ENCODE measurements around the gene WDR5.

The WDR5 gene

DNA sequence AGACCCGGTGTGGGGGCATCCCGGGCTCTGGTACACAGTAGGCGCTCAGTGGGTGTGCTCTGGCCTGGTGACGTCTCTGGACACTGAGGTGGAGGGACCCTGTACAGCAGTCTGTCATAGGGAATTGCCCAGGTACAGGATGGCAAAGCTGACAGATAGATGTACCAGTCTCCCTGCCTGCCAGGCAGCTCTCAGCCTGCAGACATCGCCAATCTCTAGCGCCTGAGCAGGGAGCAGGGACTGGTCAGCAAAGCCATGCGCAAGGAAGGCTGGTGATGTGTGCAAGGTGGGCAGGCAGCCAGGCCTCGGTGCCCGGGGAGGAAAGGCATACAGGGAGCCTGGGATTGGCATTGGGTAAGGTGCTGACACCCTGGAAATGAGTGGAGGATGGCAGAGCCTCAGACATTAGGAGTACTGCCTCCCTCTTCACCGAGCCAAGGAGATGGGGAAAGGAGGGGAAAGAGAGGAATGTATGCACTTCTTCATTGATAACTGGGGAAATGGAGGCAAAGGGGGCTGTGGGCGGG lies 34.2 kb upstream of the WDR5 start:
- H3K9me3 ChIP-seq (ENCODE audit: control insufficient read depth, insufficient read depth, low read depth, low read length) = no peaks in the 10 kb centered on the region
- no peak overlapping the region for H3K4me3 ChIP-seq (ENCODE audit: low read depth, low read length)
- no peak for TF ChIP-seq ZNF544 (tag by site-specific recombination; IDR thresholded peaks at IDR 0.05)
- TF ChIP-seq YY2 (tag by site-specific recombination; IDR thresholded peaks at IDR 0.05) = no peak
- no peak for TF ChIP-seq ZNF324 (tag by site-specific recombination; IDR thresholded peaks at IDR 0.05)
- no peak for TF ChIP-seq ZNF19 (tag by site-specific recombination; IDR thresholded peaks at IDR 0.05; ENCODE audit: low read depth)
- no peak for TF ChIP-seq ZBTB17 (tag by site-specific recombination; IDR thresholded peaks at IDR 0.05)
- TF ChIP-seq, protein P1, sequence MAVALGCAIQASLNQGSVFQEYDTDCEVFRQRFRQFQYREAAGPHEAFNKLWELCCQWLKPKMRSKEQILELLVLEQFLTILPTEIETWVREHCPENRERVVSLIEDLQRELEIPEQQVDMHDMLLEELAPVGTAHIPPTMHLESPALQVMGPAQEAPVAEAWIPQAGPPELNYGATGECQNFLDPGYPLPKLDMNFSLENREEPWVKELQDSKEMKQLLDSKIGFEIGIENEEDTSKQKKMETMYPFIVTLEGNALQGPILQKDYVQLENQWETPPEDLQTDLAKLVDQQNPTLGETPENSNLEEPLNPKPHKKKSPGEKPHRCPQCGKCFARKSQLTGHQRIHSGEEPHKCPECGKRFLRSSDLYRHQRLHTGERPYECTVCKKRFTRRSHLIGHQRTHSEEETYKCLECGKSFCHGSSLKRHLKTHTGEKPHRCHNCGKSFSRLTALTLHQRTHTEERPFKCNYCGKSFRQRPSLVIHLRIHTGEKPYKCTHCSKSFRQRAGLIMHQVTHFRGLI (tag by site-specific recombination; IDR thresholded peaks at IDR 0.05) = no peak
- no peak for TF ChIP-seq ZNF510 (tag by site-specific recombination; IDR thresholded peaks at IDR 0.05; ENCODE audit: insufficient replicate concordance)
- TF ChIP-seq, protein P2, sequence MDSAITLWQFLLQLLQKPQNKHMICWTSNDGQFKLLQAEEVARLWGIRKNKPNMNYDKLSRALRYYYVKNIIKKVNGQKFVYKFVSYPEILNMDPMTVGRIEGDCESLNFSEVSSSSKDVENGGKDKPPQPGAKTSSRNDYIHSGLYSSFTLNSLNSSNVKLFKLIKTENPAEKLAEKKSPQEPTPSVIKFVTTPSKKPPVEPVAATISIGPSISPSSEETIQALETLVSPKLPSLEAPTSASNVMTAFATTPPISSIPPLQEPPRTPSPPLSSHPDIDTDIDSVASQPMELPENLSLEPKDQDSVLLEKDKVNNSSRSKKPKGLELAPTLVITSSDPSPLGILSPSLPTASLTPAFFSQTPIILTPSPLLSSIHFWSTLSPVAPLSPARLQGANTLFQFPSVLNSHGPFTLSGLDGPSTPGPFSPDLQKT (IDR thresholded peaks at IDR 0.05; ENCODE audit: borderline replicate concordance, low read depth, low read length) = no peak
- TF ChIP-seq, protein P3, sequence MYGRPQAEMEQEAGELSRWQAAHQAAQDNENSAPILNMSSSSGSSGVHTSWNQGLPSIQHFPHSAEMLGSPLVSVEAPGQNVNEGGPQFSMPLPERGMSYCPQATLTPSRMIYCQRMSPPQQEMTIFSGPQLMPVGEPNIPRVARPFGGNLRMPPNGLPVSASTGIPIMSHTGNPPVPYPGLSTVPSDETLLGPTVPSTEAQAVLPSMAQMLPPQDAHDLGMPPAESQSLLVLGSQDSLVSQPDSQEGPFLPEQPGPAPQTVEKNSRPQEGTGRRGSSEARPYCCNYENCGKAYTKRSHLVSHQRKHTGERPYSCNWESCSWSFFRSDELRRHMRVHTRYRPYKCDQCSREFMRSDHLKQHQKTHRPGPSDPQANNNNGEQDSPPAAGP (tag by site-specific recombination; IDR thresholded peaks at IDR 0.05) = no peak
- no peak for TF ChIP-seq ZFP41 (tag by site-specific recombination; IDR thresholded peaks at IDR 0.05; ENCODE audit: borderline replicate concordance)
- TF ChIP-seq ZNF501 (tag by site-specific recombination; IDR thresholded peaks at IDR 0.05) = no peak
- H3K27ac ChIP-seq (ENCODE audit: extremely low read depth, low read depth, low read length) = no peak overlapping the region
- no peaks in the 10 kb centered on the region for H3K4me1 ChIP-seq (ENCODE audit: control insufficient read depth, insufficient read depth, low read length)
- ChIA-PET POLR2A (no interaction called here), CTCF (interaction anchor here (0.7 to 5.1 kb wide), 5 partner anchors 8 to 615 kb away, joined by 3 to 25 read pairs (median 3); no protein-coding TSS in a partner anchor)
- no peaks in the 10 kb centered on the region for H3K36me3 ChIP-seq (ENCODE audit: control insufficient read depth in 2 of 2, insufficient read depth in 1 of 2, low read length in 2 of 2)

GRCh38 chr9:134103391-134103998 lies 32.4 kb upstream of the WDR5 start:
- no peaks in the 10 kb centered on the region for H3K36me3 ChIP-seq (ENCODE audit: control insufficient read depth in 2 of 2, insufficient read depth in 1 of 2, low read length in 2 of 2)
- no peaks in the 10 kb centered on the region for H3K9me3 ChIP-seq (ENCODE audit: control insufficient read depth, insufficient read depth, low read depth, low read length)
- ChIA-PET POLR2A (no interaction called here), CTCF (no interaction called here)
- TF ChIP-seq ZNF670 (tag by site-specific recombination; IDR thresholded peaks at IDR 0.05; ENCODE audit: low read depth) = 0 out of 2 replicates have a peak, but pooled peaks have one; percentile 47
- TF ChIP-seq ZNF266 (tag by site-specific recombination; IDR thresholded peaks at IDR 0.05; ENCODE audit: low read depth) = peak; percentile 51; the same call in 1 of the 2 replicates
- TF ChIP-seq, protein P4, sequence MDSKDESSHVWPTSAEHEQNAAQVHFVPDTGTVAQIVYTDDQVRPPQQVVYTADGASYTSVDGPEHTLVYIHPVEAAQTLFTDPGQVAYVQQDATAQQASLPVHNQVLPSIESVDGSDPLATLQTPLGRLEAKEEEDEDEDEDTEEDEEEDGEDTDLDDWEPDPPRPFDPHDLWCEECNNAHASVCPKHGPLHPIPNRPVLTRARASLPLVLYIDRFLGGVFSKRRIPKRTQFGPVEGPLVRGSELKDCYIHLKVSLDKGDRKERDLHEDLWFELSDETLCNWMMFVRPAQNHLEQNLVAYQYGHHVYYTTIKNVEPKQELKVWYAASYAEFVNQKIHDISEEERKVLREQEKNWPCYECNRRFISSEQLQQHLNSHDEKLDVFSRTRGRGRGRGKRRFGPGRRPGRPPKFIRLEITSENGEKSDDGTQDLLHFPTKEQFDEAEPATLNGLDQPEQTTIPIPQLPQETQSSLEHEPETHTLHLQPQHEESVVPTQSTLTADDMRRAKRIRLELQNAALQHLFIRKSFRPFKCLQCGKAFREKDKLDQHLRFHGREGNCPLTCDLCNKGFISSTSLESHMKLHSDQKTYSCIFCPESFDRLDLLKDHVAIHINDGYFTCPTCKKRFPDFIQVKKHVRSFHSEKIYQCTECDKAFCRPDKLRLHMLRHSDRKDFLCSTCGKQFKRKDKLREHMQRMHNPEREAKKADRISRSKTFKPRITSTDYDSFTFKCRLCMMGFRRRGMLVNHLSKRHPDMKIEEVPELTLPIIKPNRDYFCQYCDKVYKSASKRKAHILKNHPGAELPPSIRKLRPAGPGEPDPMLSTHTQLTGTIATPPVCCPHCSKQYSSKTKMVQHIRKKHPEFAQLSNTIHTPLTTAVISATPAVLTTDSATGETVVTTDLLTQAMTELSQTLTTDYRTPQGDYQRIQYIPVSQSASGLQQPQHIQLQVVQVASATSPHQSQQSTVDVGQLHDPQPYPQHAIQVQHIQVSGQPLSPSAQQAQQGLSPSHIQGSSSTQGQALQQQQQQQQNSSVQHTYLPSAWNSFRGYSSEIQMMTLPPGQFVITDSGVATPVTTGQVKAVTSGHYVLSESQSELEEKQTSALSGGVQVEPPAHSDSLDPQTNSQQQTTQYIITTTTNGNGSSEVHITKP (tag by site-specific recombination; IDR thresholded peaks at IDR 0.05) = no peak
- peak; percentile 70; the same call in 1 of the 2 replicates for TF ChIP-seq ZNF776 (tag by site-specific recombination; IDR thresholded peaks at IDR 0.05; ENCODE audit: borderline replicate concordance)
- TF ChIP-seq ZNF157 (tag by site-specific recombination; IDR thresholded peaks at IDR 0.05) = 0 out of 2 replicates have a peak, but pooled peaks have one; percentile 12
- TF ChIP-seq, protein P5, sequence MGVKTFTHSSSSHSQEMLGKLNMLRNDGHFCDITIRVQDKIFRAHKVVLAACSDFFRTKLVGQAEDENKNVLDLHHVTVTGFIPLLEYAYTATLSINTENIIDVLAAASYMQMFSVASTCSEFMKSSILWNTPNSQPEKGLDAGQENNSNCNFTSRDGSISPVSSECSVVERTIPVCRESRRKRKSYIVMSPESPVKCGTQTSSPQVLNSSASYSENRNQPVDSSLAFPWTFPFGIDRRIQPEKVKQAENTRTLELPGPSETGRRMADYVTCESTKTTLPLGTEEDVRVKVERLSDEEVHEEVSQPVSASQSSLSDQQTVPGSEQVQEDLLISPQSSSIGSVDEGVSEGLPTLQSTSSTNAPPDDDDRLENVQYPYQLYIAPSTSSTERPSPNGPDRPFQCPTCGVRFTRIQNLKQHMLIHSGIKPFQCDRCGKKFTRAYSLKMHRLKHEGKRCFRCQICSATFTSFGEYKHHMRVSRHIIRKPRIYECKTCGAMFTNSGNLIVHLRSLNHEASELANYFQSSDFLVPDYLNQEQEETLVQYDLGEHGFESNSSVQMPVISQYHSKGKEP (tag by site-specific recombination; IDR thresholded peaks at IDR 0.05) = no peak
- TF ChIP-seq, protein P1 (tag by site-specific recombination; IDR thresholded peaks at IDR 0.05) = no peak
- TF ChIP-seq ZBTB17 (tag by site-specific recombination; IDR thresholded peaks at IDR 0.05) = peak; percentile 100
- peak; percentile 61; the same call in 1 of the 2 replicates for TF ChIP-seq ZNF311 (tag by site-specific recombination; IDR thresholded peaks at IDR 0.05; ENCODE audit: borderline replicate concordance)
- TF ChIP-seq ZNF112 (tag by site-specific recombination; IDR thresholded peaks at IDR 0.05) = peak; percentile 50; the same call in 1 of the 2 replicates
- TF ChIP-seq ZNF658 (tag by site-specific recombination; IDR thresholded peaks at IDR 0.05) = 0 out of 2 replicates have a peak, but pooled peaks have one; percentile 78
- no peak for TF ChIP-seq ZNF214 (tag by site-specific recombination; IDR thresholded peaks at IDR 0.05; ENCODE audit: borderline replicate concordance)
- peak; percentile 98 for TF ChIP-seq ZNF366 (tag by site-specific recombination; conservative IDR thresholded peaks at IDR 0.05)
- no peak overlapping the region for H3K4me3 ChIP-seq (ENCODE audit: low read depth, low read length)
- no peaks in the 10 kb centered on the region for H3K4me1 ChIP-seq (ENCODE audit: control insufficient read depth, insufficient read depth, low read length)
- H3K27ac ChIP-seq (ENCODE audit: extremely low read depth, low read depth, low read length) = no peak overlapping the region
